Measurements from ENCODE around the gene CMSS1. TPM values are rescaled to one million over a fixed set of nuclear protein-coding genes. Genes with fewer than 3 reads are reported as not detected.

Gene CMSS1
- polyA plus RNA-seq, 1 donor from 2014 or later = 31.8 TPM

DNA sequence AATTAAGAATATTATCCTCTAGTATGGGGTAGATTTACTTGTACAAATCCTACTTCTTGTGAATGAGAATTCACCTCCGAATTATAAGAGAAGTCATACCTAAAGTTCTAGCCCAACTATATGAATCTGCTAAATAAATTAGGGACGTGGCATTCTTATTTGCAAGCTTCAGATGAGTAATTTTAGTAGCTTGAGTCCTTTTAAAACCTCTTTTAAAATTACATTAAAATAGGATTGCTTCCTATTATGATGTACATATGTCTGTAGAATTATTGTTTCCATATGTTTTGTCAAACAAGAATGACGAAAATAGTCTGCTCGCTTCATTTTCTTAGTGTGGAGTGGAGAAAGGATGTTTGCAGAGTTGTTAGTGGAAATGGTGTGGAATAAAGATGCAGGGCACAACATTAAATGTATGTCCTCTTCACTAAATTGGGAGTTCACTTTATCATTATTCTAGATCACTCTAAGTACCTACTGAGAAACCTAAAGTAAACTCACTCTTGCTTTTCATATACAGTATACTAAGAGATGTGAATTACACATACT, 59.4 kb downstream of the CMSS1 start:
- no peak overlapping the region for H3K27ac ChIP-seq (ENCODE audit: low read length)
- H3K4me3 ChIP-seq (ENCODE audit: low read length) = no peak overlapping the region
- no peak overlapping the region for H2AFZ ChIP-seq (ENCODE audit: low read depth, low read length)
- no peaks in the 10 kb centered on the region for H3K79me2 ChIP-seq (replicated peaks; ENCODE audit: insufficient read depth, low read length)
- no peak overlapping the region for H3K4me2 ChIP-seq (ENCODE audit: low read length)
- no peaks in the 10 kb centered on the region for H3K9me2 ChIP-seq (ENCODE audit: insufficient read depth, low read length)
- H3K9ac ChIP-seq (ENCODE audit: low read length) = no peak overlapping the region
- H3K27me3 ChIP-seq (ENCODE audit: insufficient read depth, low read depth, low read length) = peaks cover 37% of the 10 kb centered on the region
- no peaks in the 10 kb centered on the region for H3K9me3 ChIP-seq (ENCODE audit: low read length)
- H4K20me1 ChIP-seq (ENCODE audit: insufficient read depth) = no peaks in the 10 kb centered on the region
- no peaks in the 10 kb centered on the region for H3K36me3 ChIP-seq (ENCODE audit: insufficient read depth, low read length)
- TF ChIP-seq TAF1 (IDR thresholded peaks at IDR 0.05; ENCODE audit: low read depth) (no peak), EZH2 (IDR thresholded peaks at IDR 0.05; ENCODE audit: borderline replicate concordance, insufficient read depth, low read length, poor library complexity, severe bottlenecking) (no peak), RAD21 (conservative IDR thresholded peaks at IDR 0.05) (no peak), MXI1 (conservative IDR thresholded peaks at IDR 0.05; ENCODE audit: poor library complexity, severe bottlenecking) (no peak), SMC3 (conservative IDR thresholded peaks at IDR 0.05; ENCODE audit: poor library complexity) (no peak), EP300 (conservative IDR thresholded peaks at IDR 0.05; ENCODE audit: poor library complexity, severe bottlenecking) (no peak), POLR2AphosphoS5 (IDR thresholded peaks at IDR 0.05) (no peak)
- TF ChIP-seq, protein P1, sequence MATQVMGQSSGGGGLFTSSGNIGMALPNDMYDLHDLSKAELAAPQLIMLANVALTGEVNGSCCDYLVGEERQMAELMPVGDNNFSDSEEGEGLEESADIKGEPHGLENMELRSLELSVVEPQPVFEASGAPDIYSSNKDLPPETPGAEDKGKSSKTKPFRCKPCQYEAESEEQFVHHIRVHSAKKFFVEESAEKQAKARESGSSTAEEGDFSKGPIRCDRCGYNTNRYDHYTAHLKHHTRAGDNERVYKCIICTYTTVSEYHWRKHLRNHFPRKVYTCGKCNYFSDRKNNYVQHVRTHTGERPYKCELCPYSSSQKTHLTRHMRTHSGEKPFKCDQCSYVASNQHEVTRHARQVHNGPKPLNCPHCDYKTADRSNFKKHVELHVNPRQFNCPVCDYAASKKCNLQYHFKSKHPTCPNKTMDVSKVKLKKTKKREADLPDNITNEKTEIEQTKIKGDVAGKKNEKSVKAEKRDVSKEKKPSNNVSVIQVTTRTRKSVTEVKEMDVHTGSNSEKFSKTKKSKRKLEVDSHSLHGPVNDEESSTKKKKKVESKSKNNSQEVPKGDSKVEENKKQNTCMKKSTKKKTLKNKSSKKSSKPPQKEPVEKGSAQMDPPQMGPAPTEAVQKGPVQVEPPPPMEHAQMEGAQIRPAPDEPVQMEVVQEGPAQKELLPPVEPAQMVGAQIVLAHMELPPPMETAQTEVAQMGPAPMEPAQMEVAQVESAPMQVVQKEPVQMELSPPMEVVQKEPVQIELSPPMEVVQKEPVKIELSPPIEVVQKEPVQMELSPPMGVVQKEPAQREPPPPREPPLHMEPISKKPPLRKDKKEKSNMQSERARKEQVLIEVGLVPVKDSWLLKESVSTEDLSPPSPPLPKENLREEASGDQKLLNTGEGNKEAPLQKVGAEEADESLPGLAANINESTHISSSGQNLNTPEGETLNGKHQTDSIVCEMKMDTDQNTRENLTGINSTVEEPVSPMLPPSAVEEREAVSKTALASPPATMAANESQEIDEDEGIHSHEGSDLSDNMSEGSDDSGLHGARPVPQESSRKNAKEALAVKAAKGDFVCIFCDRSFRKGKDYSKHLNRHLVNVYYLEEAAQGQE (IDR thresholded peaks at IDR 0.05; ENCODE audit: borderline replicate concordance) = no peak
- TF ChIP-seq, protein P2, sequence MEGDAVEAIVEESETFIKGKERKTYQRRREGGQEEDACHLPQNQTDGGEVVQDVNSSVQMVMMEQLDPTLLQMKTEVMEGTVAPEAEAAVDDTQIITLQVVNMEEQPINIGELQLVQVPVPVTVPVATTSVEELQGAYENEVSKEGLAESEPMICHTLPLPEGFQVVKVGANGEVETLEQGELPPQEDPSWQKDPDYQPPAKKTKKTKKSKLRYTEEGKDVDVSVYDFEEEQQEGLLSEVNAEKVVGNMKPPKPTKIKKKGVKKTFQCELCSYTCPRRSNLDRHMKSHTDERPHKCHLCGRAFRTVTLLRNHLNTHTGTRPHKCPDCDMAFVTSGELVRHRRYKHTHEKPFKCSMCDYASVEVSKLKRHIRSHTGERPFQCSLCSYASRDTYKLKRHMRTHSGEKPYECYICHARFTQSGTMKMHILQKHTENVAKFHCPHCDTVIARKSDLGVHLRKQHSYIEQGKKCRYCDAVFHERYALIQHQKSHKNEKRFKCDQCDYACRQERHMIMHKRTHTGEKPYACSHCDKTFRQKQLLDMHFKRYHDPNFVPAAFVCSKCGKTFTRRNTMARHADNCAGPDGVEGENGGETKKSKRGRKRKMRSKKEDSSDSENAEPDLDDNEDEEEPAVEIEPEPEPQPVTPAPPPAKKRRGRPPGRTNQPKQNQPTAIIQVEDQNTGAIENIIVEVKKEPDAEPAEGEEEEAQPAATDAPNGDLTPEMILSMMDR (IDR thresholded peaks at IDR 0.05; ENCODE audit: poor library complexity, severe bottlenecking) = no peak
- H3F3A ChIP-seq (ENCODE audit: insufficient read depth, low read length, poor library complexity, severe bottlenecking) = no peaks in the 10 kb centered on the region

DNA sequence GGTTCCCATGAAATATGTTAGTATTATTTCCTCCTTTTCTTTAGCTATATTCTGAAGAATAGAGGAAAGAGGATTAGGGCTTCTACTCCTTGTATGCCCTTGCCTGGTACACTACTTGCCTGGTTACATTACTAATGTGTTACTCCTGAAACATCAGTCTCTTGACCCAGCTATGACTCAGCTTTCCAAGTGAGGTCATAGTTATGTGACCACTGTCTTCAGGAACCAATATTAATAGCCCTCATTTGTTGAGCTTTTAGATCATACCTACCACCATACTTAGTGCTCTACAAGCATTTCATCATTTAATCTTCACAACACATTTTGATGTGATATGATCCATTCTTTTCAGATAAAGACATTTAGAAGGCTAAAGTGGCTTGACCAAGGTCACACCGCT, 60.3 kb downstream of the CMSS1 start:
- H3K4me3 ChIP-seq (ENCODE audit: low read length) = no peak overlapping the region
- TF ChIP-seq MXI1 (conservative IDR thresholded peaks at IDR 0.05; ENCODE audit: poor library complexity, severe bottlenecking) (no peak), EP300 (conservative IDR thresholded peaks at IDR 0.05; ENCODE audit: poor library complexity, severe bottlenecking) (no peak), RAD21 (conservative IDR thresholded peaks at IDR 0.05) (no peak), EZH2 (IDR thresholded peaks at IDR 0.05; ENCODE audit: borderline replicate concordance, insufficient read depth, low read length, poor library complexity, severe bottlenecking) (no peak), TAF1 (IDR thresholded peaks at IDR 0.05; ENCODE audit: low read depth) (no peak), SMC3 (conservative IDR thresholded peaks at IDR 0.05; ENCODE audit: poor library complexity) (no peak), POLR2AphosphoS5 (IDR thresholded peaks at IDR 0.05) (no peak)
- TF ChIP-seq, protein P1 (IDR thresholded peaks at IDR 0.05; ENCODE audit: borderline replicate concordance) = no peak
- TF ChIP-seq, protein P2 (IDR thresholded peaks at IDR 0.05; ENCODE audit: poor library complexity, severe bottlenecking) = no peak
- H4K20me1 ChIP-seq (ENCODE audit: insufficient read depth) = no peaks in the 10 kb centered on the region
- H3K36me3 ChIP-seq (ENCODE audit: insufficient read depth, low read length) = no peaks in the 10 kb centered on the region
- no peak overlapping the region for H2AFZ ChIP-seq (ENCODE audit: low read depth, low read length)
- H3K79me2 ChIP-seq (replicated peaks; ENCODE audit: insufficient read depth, low read length) = no peaks in the 10 kb centered on the region
- no peaks in the 10 kb centered on the region for H3F3A ChIP-seq (ENCODE audit: insufficient read depth, low read length, poor library complexity, severe bottlenecking)
- H3K27ac ChIP-seq (ENCODE audit: low read length) = no peak overlapping the region
- no peak overlapping the region for H3K4me2 ChIP-seq (ENCODE audit: low read length)
- H3K9ac ChIP-seq (ENCODE audit: low read length) = no peak overlapping the region
- H3K9me2 ChIP-seq (ENCODE audit: insufficient read depth, low read length) = no peaks in the 10 kb centered on the region
- H3K27me3 ChIP-seq (ENCODE audit: insufficient read depth, low read depth, low read length) = peaks cover 37% of the 10 kb centered on the region
- no peaks in the 10 kb centered on the region for H3K9me3 ChIP-seq (ENCODE audit: low read length)
